Cardiac fibroblast (primary cell): ENCODE measurements around the gene PSG5.
A peak's percentile ranks its signal among the peaks of the same experiment; 100 is the strongest.
"Not testable (repeated sequence)": the region's sequence is repeated elsewhere in the genome, so short reads cannot be mapped to it uniquely, and the experiment has no call there.

ENCODE experiments used
- DNase-seq, 2 donors: peaks; one replicate each; pipeline versions ENCODE4 v3.0.0 to v3.0.0-alpha.2; 2010; ENCODE audit warnings: low read depth in 2 of 2
- H3K4me3 ChIP-seq, 2 donors: replicated peaks in 1 of 2; 1 replicate in 1 of 2; 2 replicates in 1 of 2; pipeline ENCODE4 v1.5.1; 2011; ENCODE audit warnings: low read depth in 2 of 2, low read length in 2 of 2, mild to moderate bottlenecking in 2 of 2, moderate library complexity in 1 of 2
- CTCF ChIP-seq: IDR thresholded peaks from one replicate; pipeline ENCODE4 v1.5.1; 2011; ENCODE audit warnings: low read depth, mild to moderate bottlenecking, low read length, inconsistent platforms

PSG5 gene

GRCh38 chr19:43124360-43124759, 62.0 kb downstream of the PSG5 start:
- no peak for DNase-seq
- no peak overlapping the region for H3K4me3 ChIP-seq
- TF ChIP-seq CTCF, result peak; percentile 34

GRCh38 chr19:43120433-43121026, 65.8 kb downstream of the PSG5 start:
- peak; percentile 17 to 86 for DNase-seq
- not testable (repeated sequence) for H3K4me3 ChIP-seq

GRCh38 chr19:43119526-43119925, 66.8 kb downstream of the PSG5 start:
- H3K4me3 ChIP-seq, result not testable (repeated sequence)
- peak in 1 of 2 donors; percentile 40 for DNase-seq
